ENCODE measurements around the gene NFIX. TPM values are rescaled to one million over a fixed set of nuclear protein-coding genes. Genes with fewer than 3 reads are reported as not detected.

NFIX gene
- total RNA-seq, 1 donor from 2014 or later: 8.4 TPM

DNA sequence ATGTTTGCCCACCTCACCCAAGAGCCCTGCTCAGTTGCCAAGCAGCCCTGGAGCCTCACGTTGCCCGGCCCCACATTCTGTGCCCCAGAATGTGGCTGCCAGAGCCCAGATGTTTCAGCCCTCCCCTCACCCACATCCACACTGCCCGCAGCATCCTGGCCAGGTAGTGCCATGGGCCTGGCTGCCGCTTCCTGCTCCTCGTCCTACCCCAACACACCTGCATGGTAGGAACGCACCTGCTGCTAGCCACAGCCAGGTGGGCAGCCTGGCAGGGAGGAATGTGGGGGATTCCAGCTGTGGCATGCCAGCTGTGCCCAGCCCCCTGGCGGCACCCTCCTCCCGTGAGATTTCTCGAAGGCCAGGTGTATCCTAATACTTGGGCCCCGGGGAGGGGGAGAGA lies 7.5 kb upstream of the NFIX start:
- FAIRE-seq: no peak
- no peak for DNase-seq (ENCODE audit: low read depth)

DNA sequence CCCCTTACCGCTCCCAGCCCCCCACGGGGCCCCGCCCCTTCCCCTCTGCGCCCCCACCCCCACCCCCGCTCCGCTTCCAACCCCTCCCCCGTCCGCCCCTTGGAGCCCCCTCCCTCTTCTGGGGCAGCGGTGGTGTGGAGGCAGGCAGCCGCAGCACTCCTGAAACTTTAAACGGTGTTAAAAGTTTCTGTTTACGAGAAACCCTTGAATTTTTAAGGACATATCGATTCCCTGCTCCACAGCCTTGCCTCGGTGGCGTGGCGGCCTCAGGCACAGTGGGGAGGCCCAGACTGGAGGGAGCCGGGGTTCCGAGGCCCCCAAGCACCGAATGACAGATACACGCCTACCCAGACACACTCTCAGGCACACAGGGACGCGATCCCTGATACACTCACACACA lies 4.8 kb upstream of the NFIX start:
- Mint-ChIP-seq H3K4me3 (ENCODE audit: unreplicated experiment) (no peak overlapping the region), H3K27me3 (ENCODE audit: low read depth, unreplicated experiment) (peaks cover 55% of the 10 kb centered on the region), H3K36me3 (ENCODE audit: low read depth, unreplicated experiment) (peaks cover 3% of the 10 kb centered on the region), H3K9me3 (ENCODE audit: unreplicated experiment) (peaks cover 1% of the 10 kb centered on the region), H3K27ac (ENCODE audit: unreplicated experiment) (no peak overlapping the region), H3K4me1 (ENCODE audit: low read depth, unreplicated experiment) (no peaks in the 10 kb centered on the region)
- no peak for TF ChIP-seq EZH2 (IDR thresholded peaks at IDR 0.05; ENCODE audit: insufficient read depth, low read length)
- TF ChIP-seq, protein P1, sequence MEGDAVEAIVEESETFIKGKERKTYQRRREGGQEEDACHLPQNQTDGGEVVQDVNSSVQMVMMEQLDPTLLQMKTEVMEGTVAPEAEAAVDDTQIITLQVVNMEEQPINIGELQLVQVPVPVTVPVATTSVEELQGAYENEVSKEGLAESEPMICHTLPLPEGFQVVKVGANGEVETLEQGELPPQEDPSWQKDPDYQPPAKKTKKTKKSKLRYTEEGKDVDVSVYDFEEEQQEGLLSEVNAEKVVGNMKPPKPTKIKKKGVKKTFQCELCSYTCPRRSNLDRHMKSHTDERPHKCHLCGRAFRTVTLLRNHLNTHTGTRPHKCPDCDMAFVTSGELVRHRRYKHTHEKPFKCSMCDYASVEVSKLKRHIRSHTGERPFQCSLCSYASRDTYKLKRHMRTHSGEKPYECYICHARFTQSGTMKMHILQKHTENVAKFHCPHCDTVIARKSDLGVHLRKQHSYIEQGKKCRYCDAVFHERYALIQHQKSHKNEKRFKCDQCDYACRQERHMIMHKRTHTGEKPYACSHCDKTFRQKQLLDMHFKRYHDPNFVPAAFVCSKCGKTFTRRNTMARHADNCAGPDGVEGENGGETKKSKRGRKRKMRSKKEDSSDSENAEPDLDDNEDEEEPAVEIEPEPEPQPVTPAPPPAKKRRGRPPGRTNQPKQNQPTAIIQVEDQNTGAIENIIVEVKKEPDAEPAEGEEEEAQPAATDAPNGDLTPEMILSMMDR (IDR thresholded peaks at IDR 0.05; ENCODE audit: insufficient read depth, low read depth, low read length): no peak
- Histone ChIP-seq H3K4me3 (ENCODE audit: insufficient read depth, low read depth, low read length) (no peak overlapping the region), H3K27me3 (ENCODE audit: insufficient read depth, low read length) (no peaks in the 10 kb centered on the region), H3K4me1 (ENCODE audit: insufficient read depth, low read length) (peaks cover 10% of the 10 kb centered on the region), H3K36me3 (ENCODE audit: insufficient read depth, low read length) (no peaks in the 10 kb centered on the region), H3K79me2 (ENCODE audit: insufficient read depth, low read length) (peaks cover 4% of the 10 kb centered on the region), H2AFZ (ENCODE audit: low read depth, low read length) (no peak overlapping the region), H3K9ac (ENCODE audit: low read length) (no peak overlapping the region), H3K27ac (ENCODE audit: low read depth, low read length) (no peak overlapping the region), H3K4me2 (ENCODE audit: low read length) (no peak overlapping the region), H3K9me3 (ENCODE audit: insufficient read depth, low read depth, low read length) (no peaks in the 10 kb centered on the region), H4K20me1 (ENCODE audit: insufficient read depth, low read length) (no peaks in the 10 kb centered on the region)
- DNase-seq (ENCODE audit: low read depth) (no peak), FAIRE-seq (no peak)

More for the DNA sequence above, 7.5 kb upstream of the NFIX start:
- H3K9me3 ChIP-seq (ENCODE audit: insufficient read depth, low read depth, low read length): no peaks in the 10 kb centered on the region
- H3K9ac ChIP-seq (ENCODE audit: low read length): no peak overlapping the region
- H4K20me1 ChIP-seq (ENCODE audit: insufficient read depth, low read length): no peaks in the 10 kb centered on the region
- H3K4me1 ChIP-seq (ENCODE audit: insufficient read depth, low read length): peaks cover 18% of the 10 kb centered on the region
- H3K27me3 ChIP-seq (ENCODE audit: insufficient read depth, low read length): no peaks in the 10 kb centered on the region
- no peak overlapping the region for H3K27ac Mint-ChIP-seq (ENCODE audit: unreplicated experiment)
- H3K4me1 Mint-ChIP-seq (ENCODE audit: low read depth, unreplicated experiment): peaks cover 2% of the 10 kb centered on the region
- no peak overlapping the region for H3K27ac ChIP-seq (ENCODE audit: low read depth, low read length)
- TF ChIP-seq, protein P1 (IDR thresholded peaks at IDR 0.05; ENCODE audit: insufficient read depth, low read depth, low read length): no peak
- TF ChIP-seq EZH2 (IDR thresholded peaks at IDR 0.05; ENCODE audit: insufficient read depth, low read length): no peak
- H3K4me2 ChIP-seq (ENCODE audit: low read length): no peak overlapping the region
- H3K27me3 Mint-ChIP-seq (ENCODE audit: low read depth, unreplicated experiment): peaks cover 41% of the 10 kb centered on the region
- no peak overlapping the region for H3K4me3 Mint-ChIP-seq (ENCODE audit: unreplicated experiment)
- no peak overlapping the region for H2AFZ ChIP-seq (ENCODE audit: low read depth, low read length)
- no peak overlapping the region for H3K4me3 ChIP-seq (ENCODE audit: insufficient read depth, low read depth, low read length)
- H3K9me3 Mint-ChIP-seq (ENCODE audit: unreplicated experiment): peaks cover 1% of the 10 kb centered on the region
- no peaks in the 10 kb centered on the region for H3K79me2 ChIP-seq (ENCODE audit: insufficient read depth, low read length)
- H3K36me3 ChIP-seq (ENCODE audit: insufficient read depth, low read length): no peaks in the 10 kb centered on the region
- peaks cover 2% of the 10 kb centered on the region for H3K36me3 Mint-ChIP-seq (ENCODE audit: low read depth, unreplicated experiment)

DNA sequence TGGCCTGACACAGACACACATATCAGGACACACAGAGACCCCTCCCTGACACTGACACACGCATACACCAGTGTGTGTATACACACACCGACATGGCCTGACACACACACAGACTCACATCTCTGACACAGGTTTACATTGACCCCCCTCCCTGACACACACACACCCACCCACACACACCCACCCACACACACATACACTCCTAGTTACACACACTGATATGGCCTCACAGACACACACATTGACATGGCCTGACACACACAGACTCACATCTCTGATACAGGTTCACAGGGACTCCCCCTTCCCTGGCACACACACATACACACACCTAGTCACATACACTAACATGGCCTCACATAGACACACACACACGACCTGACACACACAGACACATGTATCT lies 4.4 kb upstream of the NFIX start:
- Histone ChIP-seq H3K27me3 (ENCODE audit: insufficient read depth, low read length) (no peaks in the 10 kb centered on the region), H3K79me2 (ENCODE audit: insufficient read depth, low read length) (peaks cover 5% of the 10 kb centered on the region), H3K4me2 (ENCODE audit: low read length) (no peak overlapping the region), H4K20me1 (ENCODE audit: insufficient read depth, low read length) (no peaks in the 10 kb centered on the region), H3K4me1 (ENCODE audit: insufficient read depth, low read length) (peaks cover 5% of the 10 kb centered on the region), H3K27ac (ENCODE audit: low read depth, low read length) (no peak overlapping the region), H2AFZ (ENCODE audit: low read depth, low read length) (no peak overlapping the region), H3K9ac (ENCODE audit: low read length) (no peak overlapping the region), H3K36me3 (ENCODE audit: insufficient read depth, low read length) (no peaks in the 10 kb centered on the region), H3K4me3 (ENCODE audit: insufficient read depth, low read depth, low read length) (no peak overlapping the region), H3K9me3 (ENCODE audit: insufficient read depth, low read depth, low read length) (no peaks in the 10 kb centered on the region)
- FAIRE-seq (no peak), DNase-seq (ENCODE audit: low read depth) (no peak)
- Mint-ChIP-seq H3K9me3 (ENCODE audit: unreplicated experiment) (peaks cover 1% of the 10 kb centered on the region), H3K36me3 (ENCODE audit: low read depth, unreplicated experiment) (peaks cover 3% of the 10 kb centered on the region), H3K4me3 (ENCODE audit: unreplicated experiment) (no peak overlapping the region), H3K27ac (ENCODE audit: unreplicated experiment) (no peak overlapping the region), H3K27me3 (ENCODE audit: low read depth, unreplicated experiment) (peaks cover 52% of the 10 kb centered on the region), H3K4me1 (ENCODE audit: low read depth, unreplicated experiment) (no peaks in the 10 kb centered on the region)
- no peak for TF ChIP-seq EZH2 (IDR thresholded peaks at IDR 0.05; ENCODE audit: insufficient read depth, low read length)
- TF ChIP-seq, protein P1 (IDR thresholded peaks at IDR 0.05; ENCODE audit: insufficient read depth, low read depth, low read length): no peak

All from astrocyte (in vitro differentiated cells and primary cell).